Esophagus squamous epithelium (tissue), 5 donors: ENCODE results near the gene DDB1. TPM values are rescaled to one million over a fixed set of nuclear protein-coding genes. Genes with fewer than 3 reads are reported as not detected.
A peak's percentile ranks its signal among the peaks of the same experiment; 100 is the strongest.

ENCODE experiments used
- DNase-seq: peaks from one replicate; lab custom pipeline; 2025; lab: John Stamatoyannopoulos, UW
- H3K27ac ChIP-seq, 4 donors: fragments of 200-600 bp; sonication (generic); one replicate each; pipeline ENCODE4 v1.5.1; 2016 to 2019; ENCODE audit warnings: mild to moderate bottlenecking in 1 of 4
- H3K27me3 ChIP-seq, 4 donors: fragments of 200-600 bp; sonication (generic); 1 replicate in 3 of 4; 2 replicates in 1 of 4; pipeline versions ENCODE4 v1.5.1 to v1.6.0; 2017 to 2021; ENCODE audit warnings: antibody characterized with exemption in 1 of 4
- H3K36me3 ChIP-seq, 3 donors: fragments of 200-600 bp; sonication (generic); one replicate each; pipeline ENCODE4 v1.5.1; 2016 to 2019
- H3K4me1 ChIP-seq, 3 donors: fragments of 200-600 bp; sonication (generic); one replicate each; pipeline ENCODE4 v1.5.1; 2017 to 2019
- H3K4me3 ChIP-seq, 4 donors: fragments of 200-600 bp; sonication (generic); 1 replicate in 3 of 4; 2 replicates in 1 of 4; pipeline ENCODE4 v1.5.1; 2016 to 2019; ENCODE audit warnings: mild to moderate bottlenecking in 2 of 4, moderate library complexity in 1 of 4
- H3K9me3 ChIP-seq, 3 donors: fragments of 200-600 bp; sonication (generic); one replicate each; pipeline ENCODE4 v1.5.1; 2016 to 2019
- POLR2A ChIP-seq, 4 donors: fragments of 450-650 bp; IDR thresholded peaks; one replicate each; pipeline ENCODE4 v1.6.1; 2017; ENCODE audit warnings: antibody characterized with exemption in 4 of 4, mild to moderate bottlenecking in 4 of 4, moderate library complexity in 3 of 4
- WGBS, 2 donors: methylation state at CpG; one replicate each; pipeline ENCODE4 v1.1.5; 2018; 5-methylcytosine and 5-hydroxymethylcytosine counted together
- intact Hi-C: fragments of 100-400 bp; cut with DNase I; formaldehyde crosslinking; loops from one replicate; pipeline ENCODE4 v1.15.0; 2022
- total RNA-seq, 4 donors: library from RNA; depleted of rRNA; stranded (reverse); fragments of >200 nt; gene quantifications; one replicate each; pipeline ENCODE4 v1.1.0, GENCODE V29; 2016
- TF ChIP-seq, protein P1 (sequence below), 6 experiments: fragments of 450-650 bp in 4 of 6; fragments of 200-600 bp in 2 of 6; sonication (generic) in 2 of 6; IDR thresholded peaks; one replicate each; pipeline ENCODE4 v1.5.1; 2016 to 2019; ENCODE audit warnings: antibody characterized with exemption in 6 of 6, mild to moderate bottlenecking in 4 of 6, moderate library complexity in 4 of 6
- donor health status: DM: yes; HTN: yes; CAD: no.

The DDB1 gene
- total RNA-seq, 4 donors from 2014 or later = 98.9 to 146 (median 127) TPM

DNA sequence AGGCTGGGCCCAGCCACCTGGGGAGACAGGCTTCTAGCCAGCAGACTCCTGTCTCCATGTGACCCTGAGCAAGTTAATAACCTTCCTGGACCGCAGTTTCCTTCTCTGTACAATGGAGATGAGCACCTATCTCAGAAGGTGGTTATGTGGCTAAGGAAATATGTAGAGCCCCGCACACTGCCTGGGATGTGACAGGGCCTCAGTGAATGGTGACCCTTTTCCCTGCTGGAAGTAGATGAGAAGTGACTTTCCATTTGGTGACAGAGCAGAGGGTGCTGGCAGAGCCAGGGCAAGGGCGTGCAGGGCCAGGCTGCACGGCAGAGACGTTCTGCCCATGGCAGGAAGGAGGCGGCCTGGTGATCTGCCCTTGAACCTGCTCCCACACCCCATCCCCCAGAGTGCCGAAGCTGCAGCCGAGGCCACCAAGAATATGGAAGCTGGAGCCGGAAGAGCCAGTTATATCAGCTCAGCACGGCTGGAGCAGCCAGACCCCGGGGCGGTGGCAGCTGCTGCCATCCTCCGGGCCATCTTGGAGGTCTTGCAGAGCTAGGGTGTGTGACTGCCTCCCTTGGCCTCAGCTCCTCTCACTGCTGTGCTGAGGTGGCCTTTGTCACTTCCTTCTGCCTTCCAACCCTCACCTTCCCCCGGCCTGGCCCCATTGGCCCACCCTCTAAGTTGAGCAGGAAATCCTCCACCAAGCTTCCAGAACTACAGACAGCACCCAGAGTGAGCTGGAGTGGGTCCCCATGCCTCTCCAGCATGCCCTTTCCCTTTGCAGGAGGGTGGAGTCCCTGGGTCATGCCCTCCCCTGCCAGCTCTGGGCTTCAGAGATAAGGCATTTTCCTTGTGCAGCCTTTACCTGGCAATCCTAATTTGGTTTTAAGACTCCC, 13.3 kb upstream of the DDB1 start:
- DNase-seq = no peak
- Histone ChIP-seq H3K27me3 (no peaks in the 10 kb centered on the region), H3K36me3 (peaks cover 0 to 74% (median 24%) of the 10 kb centered on the region in 3 donors), H3K4me1 (peaks cover 0 to 22% (median 7%) of the 10 kb centered on the region in 3 donors), H3K9me3 (no peaks in the 10 kb centered on the region), H3K27ac (peak overlapping the region in 2 of 4 donors; percentile 18 to 39), H3K4me3 (no peak overlapping the region)
- no peak for TF ChIP-seq POLR2A (IDR thresholded peaks at IDR 0.05)
- TF ChIP-seq, protein P1, sequence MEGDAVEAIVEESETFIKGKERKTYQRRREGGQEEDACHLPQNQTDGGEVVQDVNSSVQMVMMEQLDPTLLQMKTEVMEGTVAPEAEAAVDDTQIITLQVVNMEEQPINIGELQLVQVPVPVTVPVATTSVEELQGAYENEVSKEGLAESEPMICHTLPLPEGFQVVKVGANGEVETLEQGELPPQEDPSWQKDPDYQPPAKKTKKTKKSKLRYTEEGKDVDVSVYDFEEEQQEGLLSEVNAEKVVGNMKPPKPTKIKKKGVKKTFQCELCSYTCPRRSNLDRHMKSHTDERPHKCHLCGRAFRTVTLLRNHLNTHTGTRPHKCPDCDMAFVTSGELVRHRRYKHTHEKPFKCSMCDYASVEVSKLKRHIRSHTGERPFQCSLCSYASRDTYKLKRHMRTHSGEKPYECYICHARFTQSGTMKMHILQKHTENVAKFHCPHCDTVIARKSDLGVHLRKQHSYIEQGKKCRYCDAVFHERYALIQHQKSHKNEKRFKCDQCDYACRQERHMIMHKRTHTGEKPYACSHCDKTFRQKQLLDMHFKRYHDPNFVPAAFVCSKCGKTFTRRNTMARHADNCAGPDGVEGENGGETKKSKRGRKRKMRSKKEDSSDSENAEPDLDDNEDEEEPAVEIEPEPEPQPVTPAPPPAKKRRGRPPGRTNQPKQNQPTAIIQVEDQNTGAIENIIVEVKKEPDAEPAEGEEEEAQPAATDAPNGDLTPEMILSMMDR (IDR thresholded peaks at IDR 0.05) = no peak
- 50 to 70% methylated on average over 5 to 6 of the region's 14 CpGs for WGBS, 2 donors
- intact Hi-C loops = no loop called here

DNA sequence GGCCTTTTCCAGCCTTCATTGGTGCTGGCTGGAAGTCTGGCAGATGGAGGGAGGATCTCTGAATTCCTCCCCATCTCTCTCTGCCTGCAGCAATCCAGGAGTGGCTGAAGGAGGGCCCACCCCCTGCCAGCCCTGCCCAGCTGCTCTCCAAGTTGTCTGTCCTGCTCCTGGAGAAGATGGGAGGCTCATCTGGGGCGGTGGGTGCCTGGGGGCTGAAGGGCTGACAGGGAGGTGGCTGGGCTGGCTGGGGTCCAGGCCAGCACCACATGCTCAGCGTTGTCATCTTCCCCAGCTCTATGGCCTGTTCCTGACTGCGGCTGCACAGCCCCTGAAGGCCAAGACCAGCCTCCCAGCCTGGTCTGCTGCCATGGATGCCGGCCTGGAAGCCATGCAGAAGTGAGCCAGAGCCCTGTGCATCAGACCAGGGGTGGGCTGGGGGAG, 12.3 kb upstream of the DDB1 start:
- peak overlapping the region in 2 of 4 donors; percentile 2 to 39 for H3K27ac ChIP-seq
- intact Hi-C loops = no loop called here
- peaks cover 0 to 22% (median 7%) of the 10 kb centered on the region in 3 donors for H3K4me1 ChIP-seq
- no peak overlapping the region for H3K4me3 ChIP-seq
- no peak for DNase-seq
- TF ChIP-seq, protein P1 (IDR thresholded peaks at IDR 0.05) = no peak
- TF ChIP-seq POLR2A (IDR thresholded peaks at IDR 0.05) = no peak
- H3K36me3 ChIP-seq = peaks cover 0 to 71% (median 16%) of the 10 kb centered on the region in 3 donors
- no peaks in the 10 kb centered on the region for H3K9me3 ChIP-seq
- H3K27me3 ChIP-seq = no peaks in the 10 kb centered on the region
- 20% methylated on average over 1 of the region's 4 CpGs; no CpG with 5 or more reads in 1 of the 2 donors for WGBS, 2 donors

DNA sequence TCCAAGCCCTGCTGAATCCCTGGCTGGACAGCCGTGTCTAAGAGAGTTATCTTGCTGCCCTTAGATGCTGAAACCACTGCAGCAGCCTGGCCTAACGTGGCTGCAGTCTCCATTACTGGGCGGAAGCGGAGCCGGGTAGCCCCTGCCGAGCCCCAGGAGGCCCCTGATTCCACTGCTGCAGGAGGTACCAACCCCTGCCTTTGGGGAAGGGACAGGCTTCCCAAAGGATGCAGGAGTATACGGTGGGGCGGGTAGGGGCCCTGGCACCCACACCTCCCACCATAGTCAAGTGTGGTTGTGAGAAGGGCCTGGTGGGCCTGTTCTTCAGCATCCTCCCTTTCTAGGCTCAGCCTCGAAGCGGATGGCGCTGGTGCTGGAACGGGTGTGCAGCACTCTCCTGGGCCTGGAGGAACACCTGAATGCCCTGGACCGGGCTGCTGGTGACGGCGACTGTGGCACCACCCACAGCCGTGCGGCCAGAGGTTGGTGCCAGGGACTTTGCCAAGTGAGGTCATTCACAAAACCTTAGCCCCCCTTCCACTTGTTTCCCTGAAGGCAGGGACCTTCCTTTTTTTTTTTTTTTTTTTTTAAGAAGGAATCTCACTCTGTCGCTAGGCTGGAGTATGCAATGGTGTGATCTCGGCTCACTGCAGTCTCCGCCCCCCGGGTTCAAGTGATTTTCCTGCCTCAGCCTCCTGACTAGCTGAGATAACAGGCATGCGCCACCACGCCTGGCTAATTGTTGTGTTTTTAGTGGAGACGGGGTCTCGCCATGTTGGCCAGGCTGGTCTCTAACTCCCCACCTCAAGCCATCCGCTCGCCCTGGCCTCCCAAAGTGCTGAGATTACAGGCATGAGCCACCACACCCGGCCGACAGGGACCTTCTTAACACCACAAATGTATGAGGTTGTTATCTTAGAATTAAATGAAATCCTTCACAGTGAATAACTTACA, 11.2 kb upstream of the DDB1 start:
- intact Hi-C loops = no loop called here
- Histone ChIP-seq H3K36me3 (peaks cover 0 to 68% (median 5%) of the 10 kb centered on the region in 3 donors), H3K27ac (no peak overlapping the region), H3K27me3 (no peaks in the 10 kb centered on the region), H3K4me1 (peaks cover 0 to 22% (median 7%) of the 10 kb centered on the region in 3 donors), H3K9me3 (no peaks in the 10 kb centered on the region), H3K4me3 (no peak overlapping the region)
- 88 to 93% methylated on average over 19 to 20 of the region's 29 CpGs for WGBS, 2 donors
- TF ChIP-seq POLR2A (IDR thresholded peaks at IDR 0.05) = no peak
- TF ChIP-seq, protein P1 (IDR thresholded peaks at IDR 0.05) = no peak
- no peak for DNase-seq

DNA sequence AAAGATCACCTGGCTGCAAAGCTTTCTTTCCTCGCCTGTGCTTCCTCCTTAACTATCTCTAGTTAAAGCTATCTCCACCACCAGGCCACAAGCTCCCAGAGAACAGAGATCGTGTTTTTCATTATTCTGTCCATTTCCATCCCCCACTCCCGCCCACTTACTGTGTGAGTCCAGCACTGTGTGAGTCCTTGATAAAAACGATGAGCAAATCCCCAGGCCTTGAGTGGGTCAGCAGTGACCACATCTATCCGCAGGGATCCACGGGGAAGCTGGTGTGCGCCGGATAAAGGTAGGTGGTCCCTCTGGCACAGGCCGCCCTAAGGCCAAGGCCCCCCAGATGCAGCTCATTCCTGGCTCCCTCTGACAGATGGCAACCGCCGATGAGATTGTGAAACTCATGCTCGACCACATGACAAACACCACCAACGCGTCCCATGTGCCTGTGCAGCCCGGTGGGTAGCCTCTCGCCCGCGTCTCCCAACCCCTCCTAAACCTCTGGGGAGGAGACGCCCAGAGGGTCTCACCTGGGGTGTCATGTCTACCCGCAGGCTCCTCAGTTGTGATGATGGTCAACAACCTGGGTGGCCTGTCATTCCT, 9.4 kb upstream of the DDB1 start:
- 91 to 92% methylated on average over 5 to 14 of the region's 20 CpGs for WGBS, 2 donors
- DNase-seq = no peak
- intact Hi-C loops = no loop called here
- H3K9me3 ChIP-seq = no peaks in the 10 kb centered on the region
- H3K4me3 ChIP-seq = no peak overlapping the region
- H3K4me1 ChIP-seq = peaks cover 0 to 22% (median 7%) of the 10 kb centered on the region in 3 donors
- H3K27me3 ChIP-seq = no peaks in the 10 kb centered on the region
- peaks cover 0 to 66% (median 3%) of the 10 kb centered on the region in 3 donors for H3K36me3 ChIP-seq
- no peak for TF ChIP-seq POLR2A (IDR thresholded peaks at IDR 0.05)
- H3K27ac ChIP-seq = no peak overlapping the region

DNA sequence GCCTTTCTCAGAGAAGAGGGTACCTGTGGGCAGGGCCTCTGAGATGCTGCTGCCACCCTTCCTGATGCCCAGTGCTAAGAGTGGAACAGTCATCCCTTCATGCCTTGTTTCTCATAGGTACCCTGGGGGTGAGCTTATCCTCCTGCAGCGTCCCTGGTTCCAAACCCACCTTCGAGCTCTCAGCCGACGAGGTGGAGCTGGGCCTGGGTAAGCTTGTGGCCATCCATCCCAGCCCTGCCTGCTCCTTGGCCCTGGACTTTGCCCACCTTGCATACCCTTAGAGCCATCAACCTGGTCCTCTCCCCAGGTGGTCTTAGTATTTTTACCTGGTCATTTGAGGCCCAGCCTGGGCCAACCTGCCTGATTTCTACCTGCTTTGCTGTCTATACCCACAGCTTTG, 8.8 kb upstream of the DDB1 start:
- peaks cover 0 to 65% (median 3%) of the 10 kb centered on the region in 3 donors for H3K36me3 ChIP-seq
- peaks cover 0 to 22% (median 7%) of the 10 kb centered on the region in 3 donors for H3K4me1 ChIP-seq
- WGBS, 2 donors = 74 to 84% methylated on average over 3 to 4 of the region's 4 CpGs
- intact Hi-C loops = no loop called here
- H3K27me3 ChIP-seq = no peaks in the 10 kb centered on the region
- TF ChIP-seq, protein P1 (IDR thresholded peaks at IDR 0.05) = no peak
- TF ChIP-seq POLR2A (IDR thresholded peaks at IDR 0.05) = no peak
- no peaks in the 10 kb centered on the region for H3K9me3 ChIP-seq
- H3K27ac ChIP-seq = no peak overlapping the region
- DNase-seq = no peak
- H3K4me3 ChIP-seq = no peak overlapping the region
